SK-N-SH (cell line): ENCODE measurements around the gene SPRED1. TPM values are rescaled to one million over a fixed set of nuclear protein-coding genes. Genes with fewer than 3 reads are reported as not detected.

Experiments used
- CTCF ChIA-PET: fragments of 300-600, 350-600 bp; formaldehyde crosslinking; extraction: SDS; loops from one replicate; lab custom pipeline; 2021; lab: Yijun Ruan, JAX
- POLR2A ChIA-PET: fragments of 350-600 bp; sonication (Branson Sonifier 250); formaldehyde crosslinking; extraction: SDS; loops from one replicate; lab custom pipeline; 2020; ENCODE audit warnings: antibody characterized with exemption, inconsistent platforms; lab: Yijun Ruan, JAX
- DNase-seq: peaks from one replicate; pipeline ENCODE4 v3.0.0; 2012
- H2AFZ ChIP-seq: fragments of 200-600 bp; sonication (generic); 2 replicates; pipeline ENCODE4 v1.8.1; 2016; ENCODE audit warnings: antibody characterized with exemption, mild to moderate bottlenecking, low read depth
- H3F3A ChIP-seq: fragments of 200-600 bp; sonication (generic); replicated peaks from 2 replicates; pipeline ENCODE3; 2016; ENCODE audit warnings: antibody characterized with exemption, mild to moderate bottlenecking; ENCODE audit not compliant: insufficient read depth
- H3K27ac ChIP-seq, 2 experiments: fragments of 200-500 bp in 1 of 2; fragments of 200-600 bp in 1 of 2; sonication (Bioruptor generic) in 1 of 2; sonication (generic), shearing (Covaris generic) in 1 of 2; 2 replicates each; pipeline versions ENCODE4 v1.5.1 to v1.6.1; 2014 to 2016; ENCODE audit warnings: low read depth in 2 of 2, inconsistent platforms in 1 of 2, low read length in 1 of 2, mild to moderate bottlenecking in 1 of 2, mixed read lengths in 1 of 2
- H3K27me3 ChIP-seq: fragments of 200-600 bp; sonication (generic), shearing (Covaris generic); 2 replicates; pipeline ENCODE4 v1.6.1; 2016; ENCODE audit warnings: mixed run types; ENCODE audit not compliant: insufficient read depth
- H3K36me3 ChIP-seq, 2 experiments: fragments of 200-500 bp in 1 of 2; fragments of 200-600 bp in 1 of 2; sonication (Bioruptor generic) in 1 of 2; sonication (generic) in 1 of 2; replicated peaks in 1 of 2; 2 replicates each; pipeline versions ENCODE3 to v1.5.1; 2014 to 2016; ENCODE audit warnings: low read length in 1 of 2, mild to moderate bottlenecking in 1 of 2; ENCODE audit not compliant: insufficient read depth in 2 of 2, control insufficient read depth in 1 of 2
- H3K4me1 ChIP-seq, 2 experiments: fragments of 200-500 bp in 1 of 2; fragments of 200-600 bp in 1 of 2; sonication (Bioruptor generic) in 1 of 2; sonication (generic), shearing (Covaris generic) in 1 of 2; 2 replicates each; pipeline versions ENCODE4 v1.5.1 to v1.6.1; 2014 to 2016; ENCODE audit warnings: low read depth in 1 of 2, low read length in 1 of 2, mixed run types in 1 of 2; ENCODE audit not compliant: insufficient read depth in 2 of 2, control insufficient read depth in 1 of 2
- H3K4me2 ChIP-seq: fragments of 200-600 bp; sonication (generic), shearing (Covaris generic); 2 replicates; pipeline ENCODE4 v1.6.1; 2017; ENCODE audit warnings: mixed run types
- H3K4me3 ChIP-seq, 2 experiments: fragments of 200-500 bp in 1 of 2; fragments of 200-600 bp in 1 of 2; sonication (Bioruptor generic) in 1 of 2; sonication (generic), shearing (Covaris generic) in 1 of 2; 2 replicates each; pipeline versions ENCODE4 v1.5.1 to v1.8.1; 2014 to 2016; ENCODE audit warnings: low read depth in 2 of 2, inconsistent platforms in 1 of 2, low read length in 1 of 2, mild to moderate bottlenecking in 1 of 2, mixed read lengths in 1 of 2, moderate library complexity in 1 of 2
- H3K79me2 ChIP-seq: fragments of 200-600 bp; sonication (generic); 2 replicates; pipeline ENCODE4 v1.8.1; 2017; ENCODE audit warnings: mild to moderate bottlenecking; ENCODE audit not compliant: insufficient read depth
- H3K9ac ChIP-seq: fragments of 200-600 bp; sonication (generic); 2 replicates; pipeline ENCODE4 v1.6.1; 2017; ENCODE audit warnings: mixed run types
- H3K9me2 ChIP-seq: fragments of 200-600 bp; sonication (generic); 2 replicates; pipeline ENCODE4 v1.6.1; 2017; ENCODE audit warnings: mixed run types
- H3K9me3 ChIP-seq: fragments of 200-600 bp; sonication (generic); 2 replicates; pipeline ENCODE4 v1.6.1; 2017; ENCODE audit warnings: mixed run types, mild to moderate bottlenecking, moderate library complexity
- H4K20me1 ChIP-seq: fragments of 200-600 bp; sonication (generic); 2 replicates; pipeline ENCODE4 v1.6.1; 2017; ENCODE audit warnings: mild to moderate bottlenecking, mixed run types; ENCODE audit not compliant: insufficient read depth
- ELF1 ChIP-seq: IDR thresholded peaks from 2 replicates; pipeline ENCODE4 v1.4.0; 2012
- FOSL2 ChIP-seq: IDR thresholded peaks from 2 replicates; pipeline ENCODE4 v1.4.0; 2012; ENCODE audit warnings: low read depth, mild to moderate bottlenecking, moderate library complexity, borderline replicate concordance
- FOXM1 ChIP-seq: IDR thresholded peaks from 2 replicates; pipeline ENCODE4 v1.4.0; 2012; ENCODE audit warnings: low read depth, mild to moderate bottlenecking
- GATA2 ChIP-seq: sonication (generic); formaldehyde crosslinking; IDR thresholded peaks from 2 replicates; pipeline ENCODE4 v1.5.0; 2020; ENCODE audit warnings: mild to moderate bottlenecking, missing genetic modification reagents
- IRF3 ChIP-seq: fragments of 150-350 bp; IDR thresholded peaks from 2 replicates; pipeline ENCODE4 v1.6.1; 2016; ENCODE audit warnings: mild to moderate bottlenecking, low read depth, low read length
- PBX3 ChIP-seq: IDR thresholded peaks from 2 replicates; pipeline ENCODE4; 2012
- POLR2AphosphoS5 ChIP-seq: IDR thresholded peaks from 2 replicates; pipeline ENCODE4 v1.6.1; 2012; ENCODE audit warnings: low read depth, low read length
- RFX5 ChIP-seq: IDR thresholded peaks from 2 replicates; pipeline ENCODE4 v1.6.1; 2012; ENCODE audit warnings: mild to moderate bottlenecking, improper control_type of control experiment, low read length
- RXRA ChIP-seq: IDR thresholded peaks from 2 replicates; pipeline ENCODE4 v1.4.0; 2012; ENCODE audit warnings: low read depth, mild to moderate bottlenecking, borderline replicate concordance
- SMC3 ChIP-seq: IDR thresholded peaks from 2 replicates; pipeline ENCODE4 v1.6.1; 2012; ENCODE audit warnings: low read depth, low read length, improper control_type of control experiment
- TAF1 ChIP-seq: IDR thresholded peaks from 2 replicates; pipeline ENCODE4 v1.6.1; 2012; ENCODE audit warnings: low read depth, mild to moderate bottlenecking, low read length, moderate library complexity, borderline replicate concordance
- TCF12 ChIP-seq: IDR thresholded peaks from 2 replicates; pipeline ENCODE4 v1.4.0; 2012
- USF2 ChIP-seq: fragments of 150-350 bp; IDR thresholded peaks from 2 replicates; pipeline ENCODE4 v1.6.1; 2017; ENCODE audit warnings: antibody characterized with exemption, low read length, low read depth, borderline replicate concordance
- YY1 ChIP-seq: IDR thresholded peaks from 2 replicates; pipeline ENCODE4 v1.4.0; 2012; ENCODE audit warnings: low read depth, mild to moderate bottlenecking
- ZBTB33 ChIP-seq: IDR thresholded peaks from 2 replicates; pipeline ENCODE4 v1.4.0; 2012; ENCODE audit warnings: low read depth, borderline replicate concordance
- WGBS: methylation state at CpG from one replicate; pipeline ENCODE4 v1.1.6; 2017; ENCODE audit warnings: low lambda C conversion rate; 5-methylcytosine and 5-hydroxymethylcytosine counted together
- polyA plus RNA-seq, 3 experiments: library from polyadenylated mRNA; depleted of rRNA; stranded (reverse); fragments of >200 nt; gene quantifications; 2 replicates each; pipeline ENCODE4 v1.2.3, GENCODE V29; 2012
- TF ChIP-seq, protein P1 (sequence below): IDR thresholded peaks from 2 replicates; pipeline ENCODE4 v1.6.1; 2012; ENCODE audit warnings: mild to moderate bottlenecking, low read depth, low read length, moderate library complexity

The SPRED1 gene
- polyA plus RNA-seq, 1 of the 3 experiments (the other 2 are of a cell fraction), result 4.4 TPM

- POLR2A ChIA-PET, result no interaction called here
Measured at GRCh38 chr15:38213356-38213755, 39.3 kb upstream of the SPRED1 start.

More at GRCh38 chr15:38213356-38213755, 39.3 kb upstream of the SPRED1 start:
- Histone ChIP-seq H3K9ac (no peak overlapping the region), H3K27ac (no peak overlapping the region), H4K20me1 (no peaks in the 10 kb centered on the region), H3F3A (no peaks in the 10 kb centered on the region), H3K79me2 (no peaks in the 10 kb centered on the region), H3K4me2 (no peak overlapping the region), H3K9me2 (no peaks in the 10 kb centered on the region), H3K27me3 (no peaks in the 10 kb centered on the region), H3K4me1 (peaks cover 0 to 4% of the 10 kb centered on the region in 2 experiments; a peak in 2 of 4 replicates), H3K9me3 (no peaks in the 10 kb centered on the region), H2AFZ (no peak overlapping the region), H3K36me3 (no peaks in the 10 kb centered on the region), H3K4me3 (no peak overlapping the region)
- TF ChIP-seq YY1 (no peak), IRF3 (no peak), PBX3 (no peak), ELF1 (no peak), RXRA (no peak), FOSL2 (no peak), GATA2 (CRISPR knock-in tag) (no peak), TCF12 (no peak), FOXM1 (no peak), USF2 (no peak), TAF1 (no peak), POLR2AphosphoS5 (no peak), ZBTB33 (no peak), SMC3 (no peak), RFX5 (no peak)
- TF ChIP-seq, protein P1, sequence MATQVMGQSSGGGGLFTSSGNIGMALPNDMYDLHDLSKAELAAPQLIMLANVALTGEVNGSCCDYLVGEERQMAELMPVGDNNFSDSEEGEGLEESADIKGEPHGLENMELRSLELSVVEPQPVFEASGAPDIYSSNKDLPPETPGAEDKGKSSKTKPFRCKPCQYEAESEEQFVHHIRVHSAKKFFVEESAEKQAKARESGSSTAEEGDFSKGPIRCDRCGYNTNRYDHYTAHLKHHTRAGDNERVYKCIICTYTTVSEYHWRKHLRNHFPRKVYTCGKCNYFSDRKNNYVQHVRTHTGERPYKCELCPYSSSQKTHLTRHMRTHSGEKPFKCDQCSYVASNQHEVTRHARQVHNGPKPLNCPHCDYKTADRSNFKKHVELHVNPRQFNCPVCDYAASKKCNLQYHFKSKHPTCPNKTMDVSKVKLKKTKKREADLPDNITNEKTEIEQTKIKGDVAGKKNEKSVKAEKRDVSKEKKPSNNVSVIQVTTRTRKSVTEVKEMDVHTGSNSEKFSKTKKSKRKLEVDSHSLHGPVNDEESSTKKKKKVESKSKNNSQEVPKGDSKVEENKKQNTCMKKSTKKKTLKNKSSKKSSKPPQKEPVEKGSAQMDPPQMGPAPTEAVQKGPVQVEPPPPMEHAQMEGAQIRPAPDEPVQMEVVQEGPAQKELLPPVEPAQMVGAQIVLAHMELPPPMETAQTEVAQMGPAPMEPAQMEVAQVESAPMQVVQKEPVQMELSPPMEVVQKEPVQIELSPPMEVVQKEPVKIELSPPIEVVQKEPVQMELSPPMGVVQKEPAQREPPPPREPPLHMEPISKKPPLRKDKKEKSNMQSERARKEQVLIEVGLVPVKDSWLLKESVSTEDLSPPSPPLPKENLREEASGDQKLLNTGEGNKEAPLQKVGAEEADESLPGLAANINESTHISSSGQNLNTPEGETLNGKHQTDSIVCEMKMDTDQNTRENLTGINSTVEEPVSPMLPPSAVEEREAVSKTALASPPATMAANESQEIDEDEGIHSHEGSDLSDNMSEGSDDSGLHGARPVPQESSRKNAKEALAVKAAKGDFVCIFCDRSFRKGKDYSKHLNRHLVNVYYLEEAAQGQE, result no peak
- 97% methylated on average over 2 of the region's 2 CpGs for WGBS
- no peak for DNase-seq
- CTCF ChIA-PET, result no interaction called here
